Stimulated activated effector memory CD8-positive, alpha-beta T cell treated with anti-CD3 and anti-CD28 coated beads, Interleukin-12 subunit alpha, Interleukin-12 subunit beta, amount 100 ng/mL, for 72 hours (primary cell): ENCODE results near the gene LAPTM4A.
A peak's percentile ranks its signal among the peaks of the same experiment; 100 is the strongest.

ENCODE experiments used
- ATAC-seq: fragments of 150-1000 bp; cut with Tn5 transposase; 2 replicates; pipeline ENCODE4 v1.10.0; 2021
- DNase-seq, 2 donors: peaks; one replicate each; pipeline ENCODE4 v3.0.0; 2021 to 2022; ENCODE audit warnings: low spot score in 2 of 2
- H3K27ac Mint-ChIP-seq: one replicate; pipeline ENCODE4 v1.8.0; 2022; ENCODE audit warnings: mild to moderate bottlenecking, mixed read lengths
- H3K36me3 Mint-ChIP-seq: one replicate; pipeline ENCODE4 v1.8.0; 2022; ENCODE audit warnings: mild to moderate bottlenecking, mixed read lengths
- H3K4me1 Mint-ChIP-seq: one replicate; pipeline ENCODE4 v1.8.0; 2022; ENCODE audit warnings: mixed read lengths
- H3K4me3 Mint-ChIP-seq: one replicate; pipeline ENCODE4 v1.8.0; 2022; ENCODE audit warnings: mild to moderate bottlenecking, mixed read lengths
- H3K9me3 Mint-ChIP-seq: one replicate; pipeline ENCODE4 v1.8.0; 2022; ENCODE audit warnings: mixed read lengths

LAPTM4A gene

GRCh38 chr2:20023688-20024087, 27.7 kb downstream of the LAPTM4A start:
- ATAC-seq = no peak
- H3K9me3 Mint-ChIP-seq = peaks cover 6% of the 10 kb centered on the region
- no peaks in the 10 kb centered on the region for H3K4me1 Mint-ChIP-seq

GRCh38 chr2:20021405-20022009, 29.9 kb downstream of the LAPTM4A start:
- DNase-seq = no peak

More at GRCh38 chr2:20023688-20024087, 27.7 kb downstream of the LAPTM4A start:
- H3K27ac Mint-ChIP-seq = no peak overlapping the region
- DNase-seq = no peak
- H3K36me3 Mint-ChIP-seq = peaks cover 6% of the 10 kb centered on the region
- no peak overlapping the region for H3K4me3 Mint-ChIP-seq

GRCh38 chr2:20019747-20020146, 31.7 kb downstream of the LAPTM4A start:
- Mint-ChIP-seq H3K36me3 (no peaks in the 10 kb centered on the region), H3K27ac (no peak overlapping the region), H3K4me1 (no peaks in the 10 kb centered on the region), H3K9me3 (peaks cover 6% of the 10 kb centered on the region), H3K4me3 (no peak overlapping the region)
- ATAC-seq = no peak
- DNase-seq = no peak

More at GRCh38 chr2:20021405-20022009, 29.9 kb downstream of the LAPTM4A start:
- H3K4me1 Mint-ChIP-seq = no peaks in the 10 kb centered on the region
- no peaks in the 10 kb centered on the region for H3K36me3 Mint-ChIP-seq
- no peak for ATAC-seq
- no peak overlapping the region for H3K27ac Mint-ChIP-seq
- peaks cover 6% of the 10 kb centered on the region for H3K9me3 Mint-ChIP-seq
- H3K4me3 Mint-ChIP-seq = no peak overlapping the region

GRCh38 chr2:20018601-20019152, 32.8 kb downstream of the LAPTM4A start:
- no peak overlapping the region for H3K27ac Mint-ChIP-seq
- no peak overlapping the region for H3K4me3 Mint-ChIP-seq
- H3K36me3 Mint-ChIP-seq = no peaks in the 10 kb centered on the region
- no peaks in the 10 kb centered on the region for H3K4me1 Mint-ChIP-seq
- ATAC-seq = no peak
- no peak for DNase-seq
- H3K9me3 Mint-ChIP-seq = peaks cover 6% of the 10 kb centered on the region

GRCh38 chr2:20016346-20016745, 35.1 kb downstream of the LAPTM4A start:
- no peaks in the 10 kb centered on the region for H3K36me3 Mint-ChIP-seq
- no peak overlapping the region for H3K27ac Mint-ChIP-seq
- ATAC-seq (no peak), DNase-seq (no peak)
- H3K4me3 Mint-ChIP-seq = no peak overlapping the region
- no peaks in the 10 kb centered on the region for H3K9me3 Mint-ChIP-seq
- H3K4me1 Mint-ChIP-seq = peaks cover 4% of the 10 kb centered on the region

GRCh38 chr2:20015482-20016083, 35.8 kb downstream of the LAPTM4A start:
- no peak for ATAC-seq
- no peaks in the 10 kb centered on the region for H3K9me3 Mint-ChIP-seq
- H3K4me1 Mint-ChIP-seq = peaks cover 4% of the 10 kb centered on the region
- DNase-seq = no peak
- H3K27ac Mint-ChIP-seq = no peak overlapping the region
- no peak overlapping the region for H3K4me3 Mint-ChIP-seq
- no peaks in the 10 kb centered on the region for H3K36me3 Mint-ChIP-seq

- Mint-ChIP-seq H3K27ac (peak overlapping the region; percentile 40), H3K9me3 (no peaks in the 10 kb centered on the region), H3K4me1 (peaks cover 4% of the 10 kb centered on the region), H3K36me3 (no peaks in the 10 kb centered on the region), H3K4me3 (peak overlapping the region; percentile 65)
- DNase-seq (no peak), ATAC-seq (no peak)
Observed at GRCh38 chr2:20013126-20013849, 38.1 kb downstream of the LAPTM4A start.

- Mint-ChIP-seq H3K4me1 (peaks cover 4% of the 10 kb centered on the region), H3K27ac (peak within 1 kb of the TSS; percentile 40), H3K9me3 (no peaks in the 10 kb centered on the region), H3K4me3 (peak within 1 kb of the TSS; percentile 65), H3K36me3 (no peaks in the 10 kb centered on the region)
- DNase-seq (no peak), ATAC-seq (peak; percentile 68)
Observed at GRCh38 chr2:20012282-20013125, 38.9 kb downstream of the LAPTM4A start, which contains the start of gene MATN3. Gene MATN3 (minus strand): TSS chr2:20012668. CDS start chr2:20012631, 37 bp downstream.

GRCh38 chr2:20012032-20012281, 39.5 kb downstream of the LAPTM4A start:
- H3K4me3 Mint-ChIP-seq = peak overlapping the region; percentile 51
- ATAC-seq (peak; percentile 7), DNase-seq (no peak)
- H3K36me3 Mint-ChIP-seq = no peaks in the 10 kb centered on the region
- no peaks in the 10 kb centered on the region for H3K9me3 Mint-ChIP-seq
- H3K4me1 Mint-ChIP-seq = peaks cover 4% of the 10 kb centered on the region
- no peak overlapping the region for H3K27ac Mint-ChIP-seq

- DNase-seq = no peak
- no peak for ATAC-seq
- peak overlapping the region; percentile 51 for H3K4me3 Mint-ChIP-seq
- peaks cover 4% of the 10 kb centered on the region for H3K4me1 Mint-ChIP-seq
- H3K27ac Mint-ChIP-seq = no peak overlapping the region
- H3K36me3 Mint-ChIP-seq = no peaks in the 10 kb centered on the region
- no peaks in the 10 kb centered on the region for H3K9me3 Mint-ChIP-seq
Observed at GRCh38 chr2:20011276-20012031, 40.0 kb downstream of the LAPTM4A start.

- Mint-ChIP-seq H3K36me3 (no peaks in the 10 kb centered on the region), H3K4me1 (peaks cover 4% of the 10 kb centered on the region), H3K4me3 (no peak overlapping the region), H3K9me3 (no peaks in the 10 kb centered on the region), H3K27ac (no peak overlapping the region)
- ATAC-seq (no peak), DNase-seq (no peak)
Observed at GRCh38 chr2:20008703-20009102, 42.7 kb downstream of the LAPTM4A start.

GRCh38 chr2:20005891-20006470, 45.4 kb downstream of the LAPTM4A start:
- Mint-ChIP-seq H3K27ac (no peak overlapping the region), H3K9me3 (no peaks in the 10 kb centered on the region), H3K4me1 (no peaks in the 10 kb centered on the region), H3K36me3 (no peaks in the 10 kb centered on the region), H3K4me3 (no peak overlapping the region)
- ATAC-seq (no peak), DNase-seq (no peak)

- no peak overlapping the region for H3K27ac Mint-ChIP-seq
- no peak for DNase-seq
- H3K9me3 Mint-ChIP-seq = no peaks in the 10 kb centered on the region
- no peak for ATAC-seq
- H3K36me3 Mint-ChIP-seq = no peaks in the 10 kb centered on the region
- no peak overlapping the region for H3K4me3 Mint-ChIP-seq
- H3K4me1 Mint-ChIP-seq = no peaks in the 10 kb centered on the region
Observed at GRCh38 chr2:20005067-20005627, 46.3 kb downstream of the LAPTM4A start.

GRCh38 chr2:20001361-20001863, 50.0 kb downstream of the LAPTM4A start:
- Mint-ChIP-seq H3K4me3 (no peak overlapping the region), H3K36me3 (no peaks in the 10 kb centered on the region), H3K27ac (no peak overlapping the region), H3K4me1 (no peaks in the 10 kb centered on the region), H3K9me3 (no peaks in the 10 kb centered on the region)
- ATAC-seq = no peak
- DNase-seq = no peak
